Neural progenitor cell (in vitro differentiated cells): Measurements from ENCODE around the gene PBX1. TPM values are rescaled to one million over a fixed set of nuclear protein-coding genes. Genes with fewer than 3 reads are reported as not detected.

Experiments used
- DNase-seq: peaks from one replicate; pipeline ENCODE4 v3.0.0-alpha.2; 2016; ENCODE audit warnings: low spot score
- H2AFZ ChIP-seq: fragments of 200-600 bp; sonication (generic); replicated peaks from 2 replicates; pipeline ENCODE4 v1.6.1; 2016; ENCODE audit warnings: antibody characterized with exemption
- H3F3A ChIP-seq: fragments of 200-600 bp; sonication (generic); 2 replicates; pipeline ENCODE4 v1.6.1; 2016; ENCODE audit warnings: antibody characterized with exemption, low read depth
- H3K27ac ChIP-seq: fragments of 200-600 bp; sonication (generic); 2 replicates; pipeline ENCODE4 v1.5.1; 2016; ENCODE audit warnings: mild to moderate bottlenecking
- H3K27me3 ChIP-seq: fragments of 200-600 bp; sonication (generic); 2 replicates; pipeline ENCODE4 v1.6.1; 2016; ENCODE audit warnings: mild to moderate bottlenecking, moderate library complexity
- H3K36me3 ChIP-seq: fragments of 200-600 bp; sonication (generic); 2 replicates; pipeline ENCODE4 v1.5.1; 2016
- H3K4me1 ChIP-seq: fragments of 200-600 bp; sonication (generic); 2 replicates; pipeline ENCODE4 v1.6.1; 2016; ENCODE audit warnings: mixed run types
- H3K4me2 ChIP-seq: fragments of 200-600 bp; sonication (generic); 2 replicates; pipeline ENCODE4 v1.6.1; 2016
- H3K4me3 ChIP-seq: fragments of 200-600 bp; sonication (generic); 2 replicates; pipeline ENCODE4 v1.5.1; 2016
- H3K79me2 ChIP-seq: fragments of 200-600 bp; sonication (generic); 2 replicates; pipeline ENCODE4 v1.6.1; 2016; ENCODE audit warnings: low read depth
- H3K9ac ChIP-seq: fragments of 200-600 bp; sonication (generic); 2 replicates; pipeline ENCODE4 v1.6.1; 2016
- H3K9me3 ChIP-seq: fragments of 200-600 bp; sonication (generic); 2 replicates; pipeline ENCODE4 v1.5.1; 2016; ENCODE audit warnings: low read depth
- H4K20me1 ChIP-seq: fragments of 200-600 bp; sonication (generic); 2 replicates; pipeline ENCODE4 v1.6.1; 2016; ENCODE audit warnings: low read depth
- H3K27ac Mint-ChIP-seq: 3 replicates; pipeline ENCODE4 v1.8.0; 2021; ENCODE audit warnings: mixed read lengths
- H3K27me3 Mint-ChIP-seq: 2 replicates; pipeline ENCODE4 v1.8.0; 2022; ENCODE audit warnings: low read depth, mild to moderate bottlenecking, inconsistent platforms, moderate library complexity, mixed read lengths; ENCODE audit not compliant: insufficient read depth
- H3K36me3 Mint-ChIP-seq: 3 replicates; pipeline ENCODE4 v1.8.0; 2021; ENCODE audit warnings: mixed read lengths
- H3K4me1 Mint-ChIP-seq: 3 replicates; pipeline ENCODE4 v1.8.0; 2021; ENCODE audit warnings: mixed read lengths
- H3K4me3 Mint-ChIP-seq: 3 replicates; pipeline ENCODE4 v1.8.0; 2021; ENCODE audit warnings: mild to moderate bottlenecking, moderate library complexity, mixed read lengths
- H3K9me3 Mint-ChIP-seq: 3 replicates; pipeline ENCODE4 v1.8.0; 2020; ENCODE audit warnings: mixed read lengths
- CTCF ChIP-seq: fragments of 200-600 bp; sonication (generic); IDR thresholded peaks from 2 replicates; pipeline ENCODE4 v1.5.1; 2017; ENCODE audit warnings: antibody characterized with exemption, mild to moderate bottlenecking
- EZH2 ChIP-seq: fragments of 200-600 bp; sonication (generic); IDR thresholded peaks from 2 replicates; pipeline ENCODE4 v1.6.1; 2017; ENCODE audit warnings: antibody characterized with exemption, mild to moderate bottlenecking, moderate library complexity
- EZH2phosphoT487 ChIP-seq: fragments of 200-600 bp; sonication (generic); IDR thresholded peaks from 2 replicates; pipeline ENCODE4 v1.6.1; 2017; ENCODE audit warnings: antibody characterized with exemption
- total RNA-seq: library from RNA; depleted of rRNA; stranded (reverse); fragments of >200 nt; gene quantifications from 2 replicates; pipeline ENCODE4 v1.2.3, GENCODE V29; 2015; ENCODE audit warnings: low replicate concordance

PBX1 gene
- total RNA-seq, 1 donor from 2014 or later: 91.1 TPM

GRCh38 chr1:164693564-164694359 lies 134.8 kb downstream of the PBX1 start:
- H3F3A ChIP-seq: peaks cover 21% of the 10 kb centered on the region
- H3K4me3 Mint-ChIP-seq: no peak overlapping the region
- no peak overlapping the region for H3K27ac Mint-ChIP-seq
- H3K36me3 ChIP-seq: no peaks in the 10 kb centered on the region
- H3K27me3 Mint-ChIP-seq: peaks cover 3% of the 10 kb centered on the region
- H3K27me3 ChIP-seq: no peaks in the 10 kb centered on the region
- no peaks in the 10 kb centered on the region for H3K36me3 Mint-ChIP-seq
- no peak for DNase-seq
- peaks cover 20% of the 10 kb centered on the region for H3K4me1 ChIP-seq
- TF ChIP-seq EZH2 (no peak), EZH2phosphoT487 (no peak), CTCF (no peak)
- no peaks in the 10 kb centered on the region for H3K9me3 ChIP-seq
- H3K4me2 ChIP-seq: no peak overlapping the region
- no peaks in the 10 kb centered on the region for H3K9me3 Mint-ChIP-seq
- no peak overlapping the region for H2AFZ ChIP-seq
- no peak overlapping the region for H3K27ac ChIP-seq
- peaks cover 25% of the 10 kb centered on the region for H3K4me1 Mint-ChIP-seq
- H4K20me1 ChIP-seq: peaks cover 60% of the 10 kb centered on the region
- H3K79me2 ChIP-seq: peaks cover 71% of the 10 kb centered on the region
- H3K4me3 ChIP-seq: no peak overlapping the region
- no peak overlapping the region for H3K9ac ChIP-seq

GRCh38 chr1:164694505-164694904 lies 135.5 kb downstream of the PBX1 start:
- Histone ChIP-seq H3K27ac (no peak overlapping the region), H3K4me2 (no peak overlapping the region), H2AFZ (no peak overlapping the region), H3F3A (peaks cover 14% of the 10 kb centered on the region), H3K9me3 (no peaks in the 10 kb centered on the region), H3K4me1 (peaks cover 15% of the 10 kb centered on the region), H4K20me1 (peaks cover 60% of the 10 kb centered on the region), H3K36me3 (no peaks in the 10 kb centered on the region), H3K27me3 (no peaks in the 10 kb centered on the region), H3K4me3 (no peak overlapping the region), H3K9ac (no peak overlapping the region), H3K79me2 (peaks cover 77% of the 10 kb centered on the region)
- Mint-ChIP-seq H3K36me3 (no peaks in the 10 kb centered on the region), H3K4me3 (no peak overlapping the region), H3K27ac (no peak overlapping the region), H3K27me3 (peaks cover 3% of the 10 kb centered on the region), H3K9me3 (no peaks in the 10 kb centered on the region), H3K4me1 (peaks cover 23% of the 10 kb centered on the region)
- no peak for DNase-seq
- TF ChIP-seq EZH2phosphoT487 (no peak), CTCF (no peak), EZH2 (no peak)

GRCh38 chr1:164695956-164696665 lies 137.1 kb downstream of the PBX1 start:
- no peak overlapping the region for H3K27ac ChIP-seq
- peaks cover 84% of the 10 kb centered on the region for H3K79me2 ChIP-seq
- H3K4me3 Mint-ChIP-seq: no peak overlapping the region
- H3F3A ChIP-seq: no peaks in the 10 kb centered on the region
- peaks cover 56% of the 10 kb centered on the region for H4K20me1 ChIP-seq
- no peaks in the 10 kb centered on the region for H3K36me3 Mint-ChIP-seq
- no peak for TF ChIP-seq EZH2
- TF ChIP-seq CTCF: no peak
- no peak for TF ChIP-seq EZH2phosphoT487
- no peaks in the 10 kb centered on the region for H3K36me3 ChIP-seq
- H3K27ac Mint-ChIP-seq: no peak overlapping the region
- H3K4me2 ChIP-seq: no peak overlapping the region
- no peak overlapping the region for H2AFZ ChIP-seq
- no peak for DNase-seq
- H3K4me1 Mint-ChIP-seq: peaks cover 23% of the 10 kb centered on the region
- no peak overlapping the region for H3K9ac ChIP-seq
- no peak overlapping the region for H3K4me3 ChIP-seq
- H3K9me3 Mint-ChIP-seq: no peaks in the 10 kb centered on the region
- peaks cover 3% of the 10 kb centered on the region for H3K4me1 ChIP-seq
- H3K27me3 Mint-ChIP-seq: peaks cover 3% of the 10 kb centered on the region
- H3K9me3 ChIP-seq: no peaks in the 10 kb centered on the region
- no peaks in the 10 kb centered on the region for H3K27me3 ChIP-seq
